Stimulated activated CD4-positive, alpha-beta T cell treated with anti-CD3 and anti-CD28 coated beads, Interleukin-12 subunit alpha, Interleukin-12 subunit beta, amount 100 ng/mL, for 4 hours (primary cell): ENCODE measurements around the gene B4GALT4.
A peak's percentile ranks its signal among the peaks of the same experiment; 100 is the strongest.

Experiments
- DNase-seq: peaks from one replicate; pipeline ENCODE4 v3.0.0-alpha.2; 2020

Gene B4GALT4

DNA sequence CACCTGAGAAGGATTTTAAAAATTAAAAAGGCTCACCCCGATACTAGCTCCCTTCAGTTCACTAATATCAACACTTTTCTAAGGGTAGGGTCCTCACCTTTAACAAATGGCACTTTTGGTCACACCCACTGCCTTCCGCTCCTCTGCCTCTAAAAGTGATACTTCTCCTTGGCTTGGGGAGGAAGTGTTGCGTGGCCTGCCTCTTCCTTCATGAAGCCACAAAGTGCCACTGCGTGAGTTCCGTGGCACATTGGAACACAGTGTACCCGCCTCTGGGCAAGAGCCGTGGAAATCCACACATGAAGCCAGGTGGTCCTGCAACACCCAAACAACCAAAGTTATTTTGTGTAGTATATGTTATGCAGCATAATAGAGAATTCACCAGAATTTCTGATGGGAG lies 3.9 kb downstream of the B4GALT4 start:
- no peak for DNase-seq

DNA sequence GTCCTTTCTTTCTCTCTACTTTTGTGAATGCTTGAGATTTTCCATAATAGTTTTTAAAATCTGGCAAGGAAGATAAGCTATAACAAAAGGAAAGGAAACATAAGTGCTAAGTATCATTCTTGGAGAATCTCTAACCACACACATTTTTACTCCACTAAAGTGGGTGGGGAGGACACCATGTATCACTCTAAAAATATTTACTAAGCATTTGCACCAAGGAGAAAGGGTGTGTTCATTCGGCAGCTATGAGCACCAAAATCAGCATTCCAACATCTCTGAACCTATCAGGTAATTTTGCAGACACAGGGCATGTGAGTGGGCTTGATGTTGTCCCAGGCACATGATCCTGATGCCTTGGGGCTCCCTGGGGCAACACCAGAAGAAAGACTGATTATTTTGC lies 5.5 kb downstream of the B4GALT4 start:
- DNase-seq, result no peak

DNA sequence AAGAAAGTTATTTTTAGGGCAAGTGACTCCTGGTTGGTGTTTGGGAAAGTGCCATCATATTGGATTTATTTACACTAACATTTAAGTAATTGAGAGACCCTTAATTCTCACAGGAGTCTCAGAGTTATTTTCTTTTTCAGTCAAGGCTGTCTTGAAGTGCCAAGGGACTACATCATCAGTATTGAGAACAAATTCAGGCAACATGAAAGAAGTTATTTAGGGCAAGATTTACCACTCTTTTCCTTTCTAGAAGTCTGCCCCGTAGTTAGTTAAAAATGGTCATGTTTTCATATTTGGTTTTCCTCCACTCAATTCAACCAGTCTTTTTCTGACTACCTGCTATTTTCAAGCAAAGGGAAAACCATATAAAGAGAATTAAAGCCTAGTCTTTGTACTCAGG lies 6.1 kb downstream of the B4GALT4 start:
- DNase-seq, result no peak

DNA sequence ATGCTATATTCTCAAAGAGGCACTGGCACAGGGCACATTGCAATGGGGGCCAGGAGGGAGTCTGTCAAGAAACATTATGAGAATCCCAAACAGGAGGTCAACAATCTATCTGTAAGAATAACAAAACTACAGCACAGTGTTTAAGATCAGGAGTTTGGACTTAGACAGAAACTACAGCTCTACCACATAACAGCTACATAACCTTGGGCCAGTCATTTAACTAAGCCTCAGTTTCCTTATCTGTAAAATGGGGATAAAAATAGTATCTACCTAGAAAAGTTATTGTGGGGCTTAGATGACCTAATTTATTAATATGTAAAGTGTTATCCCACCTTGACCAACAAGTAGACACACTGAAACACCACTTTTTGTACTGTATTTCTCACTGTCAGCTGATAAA lies 9.9 kb downstream of the B4GALT4 start:
- DNase-seq, result no peak

DNA sequence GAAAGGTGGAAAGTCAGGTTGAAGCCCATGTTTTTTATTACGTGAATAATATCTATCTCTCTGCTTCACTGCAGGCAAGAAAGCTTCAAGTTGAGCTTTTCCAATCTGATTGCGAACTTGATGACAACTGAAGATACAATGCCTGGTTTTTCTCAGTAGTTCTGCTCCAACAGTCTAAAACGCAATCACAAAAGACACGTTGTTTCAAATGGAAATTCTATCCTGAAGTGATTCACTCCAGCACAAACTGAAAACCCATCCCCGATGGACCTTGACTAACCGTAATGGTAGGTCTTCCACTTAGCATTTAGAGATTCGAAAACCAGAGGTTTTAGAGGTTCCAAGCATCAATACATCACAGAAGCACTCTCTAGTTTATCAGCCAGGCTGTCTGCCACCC lies 10.6 kb downstream of the B4GALT4 start:
- no peak for DNase-seq

DNA sequence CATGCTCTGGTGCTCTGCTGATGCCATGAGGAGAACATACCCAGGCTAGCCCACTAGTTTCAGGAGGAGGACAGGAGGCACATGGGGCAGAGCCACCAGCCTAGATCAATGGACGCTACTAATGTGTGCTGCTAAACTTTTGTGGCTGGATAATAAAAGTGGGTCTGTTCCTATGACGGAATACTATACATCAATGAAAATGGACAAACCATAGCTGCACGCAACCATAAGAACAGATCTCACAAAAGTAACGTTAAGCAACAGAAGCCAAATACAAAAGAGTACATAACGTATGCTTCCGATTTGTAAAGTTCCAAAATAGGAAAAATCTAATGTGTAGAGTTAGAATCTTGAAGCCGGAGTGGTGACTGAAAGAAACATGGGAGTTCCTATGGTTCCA lies 11.5 kb downstream of the B4GALT4 start:
- no peak for DNase-seq

DNA sequence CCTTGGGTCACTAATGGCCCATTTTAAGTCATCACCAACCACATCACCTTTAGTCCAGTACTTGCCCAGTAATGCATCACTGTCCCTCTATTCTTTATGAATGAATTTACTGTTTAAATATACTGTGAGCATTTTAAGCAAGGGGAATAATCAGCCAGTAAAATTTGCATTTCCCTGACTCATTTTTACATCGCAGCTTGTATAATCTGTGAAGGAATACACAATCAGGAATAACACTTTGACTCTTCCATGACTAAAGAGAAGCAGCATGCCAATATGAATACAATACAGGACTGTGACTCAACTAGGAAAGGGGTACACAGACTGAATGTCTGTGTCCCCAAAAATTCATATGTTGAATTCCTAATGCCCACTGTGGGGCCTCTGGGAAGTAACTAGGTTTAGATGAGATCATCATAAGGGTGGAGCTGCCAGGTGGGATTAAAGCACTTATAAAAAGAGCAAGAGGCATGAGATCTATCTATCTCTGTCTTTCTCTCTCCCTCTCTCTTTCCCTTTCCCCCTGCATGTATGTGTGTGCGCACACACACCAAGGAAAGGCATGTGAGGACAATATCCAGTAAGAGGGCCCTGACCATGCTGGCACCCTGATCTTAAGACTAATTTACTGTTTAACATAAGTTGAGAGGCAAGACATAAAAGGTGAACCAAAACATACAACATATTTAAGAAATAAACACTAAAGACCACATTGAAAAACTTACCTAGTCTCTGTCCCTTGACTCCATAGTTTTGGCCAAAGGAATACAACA lies 12.1 kb downstream of the B4GALT4 start:
- no peak for DNase-seq

DNA sequence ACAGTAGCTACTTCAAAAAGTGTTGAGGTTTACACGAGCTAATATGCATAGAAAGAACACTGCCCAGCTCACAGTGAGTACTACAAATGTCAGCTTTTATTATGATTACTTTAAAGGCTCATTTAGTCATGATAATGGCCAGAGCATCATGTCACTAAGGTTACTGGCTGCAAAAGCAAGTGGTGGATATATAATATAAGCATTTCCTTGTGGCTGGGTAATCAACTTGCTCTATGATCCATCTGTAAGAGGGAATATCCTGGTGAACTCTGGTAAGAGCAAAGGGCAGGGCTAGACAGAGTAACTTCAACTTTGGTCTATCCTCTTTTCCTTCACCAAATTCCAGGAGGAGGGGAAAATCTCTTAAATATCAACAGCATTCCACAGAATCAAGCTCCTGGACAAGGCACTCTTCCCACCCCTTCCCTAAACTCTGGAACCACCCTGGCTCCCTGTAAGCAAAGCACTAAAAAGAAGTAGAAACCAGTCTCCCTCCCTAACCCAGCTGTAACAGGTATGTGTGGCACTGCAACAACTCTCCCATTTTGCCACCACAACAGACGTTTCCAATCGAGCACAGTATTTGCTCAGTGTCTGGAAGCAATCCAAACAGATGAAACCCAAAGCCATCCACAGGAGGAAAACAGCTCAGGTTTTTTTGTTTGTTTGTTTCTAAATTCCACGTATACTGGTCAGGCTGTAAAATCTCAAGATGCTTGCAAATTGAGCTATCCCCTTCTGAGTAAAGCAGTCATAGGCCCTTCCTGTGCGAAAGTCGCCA lies 13.4 kb downstream of the B4GALT4 start:
- no peak for DNase-seq

DNA sequence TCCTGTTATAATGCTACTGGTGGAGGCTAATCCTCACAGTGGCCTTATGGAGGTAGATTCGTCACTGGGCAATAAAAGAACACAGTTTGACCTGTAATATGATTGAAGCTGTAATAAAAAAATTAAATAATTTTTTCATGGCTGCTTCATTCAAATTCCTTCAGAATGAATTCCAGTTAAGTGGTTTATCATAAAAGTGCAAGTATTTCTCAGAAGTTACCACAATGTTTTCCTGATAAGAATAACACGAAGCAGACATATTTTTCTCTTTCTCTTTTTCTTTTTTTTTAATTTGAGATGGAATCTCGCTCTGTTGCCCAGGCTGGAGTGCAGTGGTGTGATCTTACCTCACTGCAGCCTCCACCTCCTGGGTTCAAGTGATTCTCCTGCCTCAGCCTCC lies 15.6 kb downstream of the B4GALT4 start:
- DNase-seq, result no peak

DNA sequence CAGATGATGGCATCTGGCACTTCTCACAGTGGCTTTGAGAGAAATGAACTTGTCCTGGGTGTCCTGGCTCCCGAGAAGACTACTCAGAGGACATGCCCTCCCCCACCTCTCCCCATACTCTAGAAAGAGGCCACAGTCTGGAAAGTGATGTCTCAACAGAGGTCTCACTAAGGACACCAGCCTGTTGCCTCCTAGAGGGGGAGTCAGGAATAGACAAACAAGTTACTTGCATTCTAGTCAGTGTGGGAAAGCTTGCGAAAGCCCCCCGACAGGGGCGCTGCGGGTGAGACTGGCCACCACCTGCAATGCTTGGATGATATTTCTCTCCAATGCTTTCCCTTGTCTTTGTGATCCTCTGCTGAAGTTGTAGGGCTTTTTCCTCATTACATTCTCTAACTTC lies 17.2 kb downstream of the B4GALT4 start:
- no peak for DNase-seq

DNA sequence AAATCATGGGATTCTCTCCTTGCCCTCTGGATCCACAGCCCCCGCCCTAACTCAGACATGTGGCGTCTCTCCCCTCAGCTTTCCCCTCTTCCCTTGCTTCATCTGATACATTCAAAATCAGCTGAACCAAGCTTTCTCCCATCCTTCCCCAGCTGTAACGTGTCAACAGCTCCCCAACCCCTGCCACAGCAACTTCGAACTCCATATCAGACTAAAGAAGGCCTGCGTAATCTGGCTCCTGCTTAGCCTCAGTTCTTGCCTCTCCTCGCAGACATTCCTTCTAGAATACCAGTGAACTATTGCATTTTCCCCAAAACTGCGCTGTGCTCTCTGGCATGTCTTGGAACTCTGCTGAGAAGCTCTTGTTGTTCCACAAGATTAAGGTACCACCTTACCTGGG lies 18.3 kb downstream of the B4GALT4 start:
- no peak for DNase-seq

DNA sequence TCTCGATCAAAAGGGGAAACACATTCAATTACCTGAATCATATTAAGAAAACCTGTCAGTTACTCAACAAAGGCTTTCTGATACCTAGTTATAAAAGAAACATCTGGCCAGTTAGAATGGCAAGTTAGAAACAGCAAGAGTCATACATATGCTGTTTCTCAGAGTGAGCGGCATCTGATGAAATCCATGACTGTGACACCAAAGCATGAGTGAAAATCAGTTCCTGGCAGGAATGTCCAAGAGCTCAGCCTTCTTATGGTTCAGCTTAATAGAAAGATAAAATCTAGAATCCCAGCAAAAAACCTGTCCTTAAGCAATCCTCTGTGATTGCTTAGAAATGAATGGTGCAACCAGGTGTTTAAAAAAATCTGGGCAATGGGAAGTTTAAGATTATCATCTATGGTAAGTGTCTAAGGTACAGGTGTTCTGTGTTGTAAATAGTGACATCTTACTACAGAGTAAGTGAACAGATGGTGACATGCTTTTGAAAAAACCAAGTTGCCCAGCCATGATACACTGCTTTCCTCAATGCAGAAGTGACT lies 18.8 kb downstream of the B4GALT4 start:
- no peak for DNase-seq

DNA sequence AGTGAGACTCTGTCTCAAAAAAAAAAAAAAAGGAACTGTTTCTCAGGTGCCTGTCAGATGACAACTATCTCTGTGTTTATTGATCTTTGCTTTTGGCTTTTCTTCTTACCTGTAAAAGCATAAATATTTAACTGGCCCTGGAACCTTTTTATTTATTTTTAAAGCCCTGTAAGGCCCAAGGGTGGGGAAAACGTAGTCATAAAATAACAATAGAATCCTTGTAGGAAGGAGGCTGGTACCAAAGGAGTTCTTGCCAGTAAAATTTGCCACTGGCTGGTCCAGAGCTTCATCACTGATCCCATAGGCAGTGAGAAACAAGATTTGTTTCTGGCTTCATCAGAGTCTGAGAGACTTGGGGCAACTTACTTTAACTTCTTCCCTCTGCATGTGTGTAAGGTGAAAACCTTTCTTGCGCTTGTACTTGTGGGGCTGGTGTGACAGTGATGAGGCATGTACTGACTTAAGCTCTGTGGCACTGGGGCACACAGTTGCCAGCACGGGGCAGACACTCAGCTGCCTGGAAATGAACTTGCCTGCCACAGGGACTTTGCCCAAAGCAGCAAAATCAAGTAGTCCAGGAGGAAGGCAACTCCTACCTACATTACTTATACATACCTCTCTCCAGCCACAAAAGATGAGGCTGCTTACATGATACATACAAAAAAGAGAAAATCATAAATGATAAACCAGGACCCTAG lies 19.6 kb downstream of the B4GALT4 start:
- no peak for DNase-seq

DNA sequence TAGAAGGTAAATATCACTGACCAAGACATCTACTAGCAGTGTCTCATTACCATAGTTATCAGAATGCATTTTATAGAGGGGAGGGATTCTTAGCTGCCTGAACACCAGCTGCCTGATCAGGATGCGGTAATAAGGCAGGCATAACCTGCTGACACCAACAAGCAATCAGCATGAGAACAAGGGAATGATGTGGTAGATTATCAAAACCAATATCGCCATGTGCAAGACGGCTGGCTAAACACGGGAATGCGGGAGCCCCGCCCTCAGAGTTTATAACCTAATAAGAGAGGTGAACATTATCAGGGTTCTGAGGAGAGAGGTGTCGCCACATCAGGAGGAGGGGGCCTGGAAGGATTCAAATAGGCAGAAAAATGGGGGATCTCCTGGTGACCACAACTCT lies 20.5 kb downstream of the B4GALT4 start:
- DNase-seq, result no peak

DNA sequence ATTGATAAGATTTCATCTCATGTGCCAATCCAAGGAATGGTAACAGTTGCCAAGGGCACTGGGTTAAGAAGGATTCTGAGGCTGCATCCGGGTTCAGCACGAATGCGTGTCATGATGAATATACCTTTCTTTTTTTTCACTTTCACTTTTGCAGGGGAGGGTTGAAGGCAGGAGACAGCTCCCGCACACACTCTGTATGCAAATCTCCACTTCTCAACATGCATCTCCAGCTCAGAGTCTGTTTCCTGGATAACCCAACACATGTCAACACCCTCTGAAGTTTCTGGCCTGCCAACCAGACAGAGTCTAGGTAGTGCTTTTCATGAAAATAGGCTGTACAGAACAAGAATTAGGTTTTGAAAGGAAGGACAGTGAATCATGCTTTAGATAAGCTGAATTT lies 21.6 kb downstream of the B4GALT4 start:
- DNase-seq, result peak; percentile 13

DNA sequence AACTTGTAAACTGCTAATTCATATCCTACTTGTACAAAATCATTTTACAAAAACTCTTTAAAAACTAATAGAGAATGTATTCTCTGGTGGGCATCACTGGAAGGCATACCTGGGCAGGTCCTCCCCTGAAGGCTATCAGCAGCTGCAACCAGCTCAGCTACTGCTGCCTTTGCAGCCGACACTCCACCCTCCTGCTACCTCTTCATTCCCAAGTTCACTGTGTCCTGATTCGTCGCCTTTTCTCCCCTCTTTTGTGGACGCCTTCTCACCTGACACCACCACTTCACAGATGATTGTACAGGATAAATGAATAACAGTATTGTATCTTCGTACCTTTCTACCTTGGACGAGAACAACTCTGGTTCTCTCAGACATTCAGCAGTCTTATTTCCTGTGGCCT lies 28.9 kb downstream of the B4GALT4 start:
- DNase-seq, result no peak

DNA sequence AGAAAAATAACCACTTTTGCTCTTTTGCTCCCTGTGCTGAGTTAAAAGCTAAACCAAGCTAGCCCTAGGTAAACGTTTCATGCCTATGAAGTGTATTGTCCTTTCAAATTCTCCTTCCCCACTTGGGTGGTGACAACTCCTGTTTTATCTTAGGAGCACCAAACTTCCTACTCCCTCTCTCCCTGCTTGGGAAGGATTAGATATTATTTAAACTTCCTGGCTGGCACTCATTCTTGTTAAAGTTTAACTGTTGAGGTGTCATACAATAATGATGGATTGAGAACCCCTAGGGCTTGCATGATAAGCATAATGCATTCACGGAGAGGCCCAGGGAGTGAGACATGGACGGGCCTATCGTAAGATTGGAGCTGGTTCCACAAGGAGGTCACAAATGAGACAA lies 29.5 kb downstream of the B4GALT4 start:
- DNase-seq, result no peak

DNA sequence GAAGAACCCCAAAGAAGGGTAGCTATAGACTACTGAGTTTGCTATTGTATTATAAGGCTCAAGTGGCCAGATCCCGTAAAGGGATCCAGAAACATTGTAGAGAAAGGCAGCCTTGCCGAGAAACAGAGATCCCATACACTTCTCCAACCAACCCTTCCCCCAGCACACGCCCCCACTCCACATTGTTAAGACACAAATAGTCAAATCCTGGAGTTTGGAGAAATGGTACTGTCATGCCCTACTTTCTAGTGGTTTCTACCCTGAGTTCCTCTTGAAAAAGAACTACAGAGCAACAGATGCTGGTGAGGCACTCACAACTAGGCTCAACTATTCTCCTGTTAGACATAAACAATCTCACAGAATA lies 33.2 kb downstream of the B4GALT4 start:
- DNase-seq, result no peak

DNA sequence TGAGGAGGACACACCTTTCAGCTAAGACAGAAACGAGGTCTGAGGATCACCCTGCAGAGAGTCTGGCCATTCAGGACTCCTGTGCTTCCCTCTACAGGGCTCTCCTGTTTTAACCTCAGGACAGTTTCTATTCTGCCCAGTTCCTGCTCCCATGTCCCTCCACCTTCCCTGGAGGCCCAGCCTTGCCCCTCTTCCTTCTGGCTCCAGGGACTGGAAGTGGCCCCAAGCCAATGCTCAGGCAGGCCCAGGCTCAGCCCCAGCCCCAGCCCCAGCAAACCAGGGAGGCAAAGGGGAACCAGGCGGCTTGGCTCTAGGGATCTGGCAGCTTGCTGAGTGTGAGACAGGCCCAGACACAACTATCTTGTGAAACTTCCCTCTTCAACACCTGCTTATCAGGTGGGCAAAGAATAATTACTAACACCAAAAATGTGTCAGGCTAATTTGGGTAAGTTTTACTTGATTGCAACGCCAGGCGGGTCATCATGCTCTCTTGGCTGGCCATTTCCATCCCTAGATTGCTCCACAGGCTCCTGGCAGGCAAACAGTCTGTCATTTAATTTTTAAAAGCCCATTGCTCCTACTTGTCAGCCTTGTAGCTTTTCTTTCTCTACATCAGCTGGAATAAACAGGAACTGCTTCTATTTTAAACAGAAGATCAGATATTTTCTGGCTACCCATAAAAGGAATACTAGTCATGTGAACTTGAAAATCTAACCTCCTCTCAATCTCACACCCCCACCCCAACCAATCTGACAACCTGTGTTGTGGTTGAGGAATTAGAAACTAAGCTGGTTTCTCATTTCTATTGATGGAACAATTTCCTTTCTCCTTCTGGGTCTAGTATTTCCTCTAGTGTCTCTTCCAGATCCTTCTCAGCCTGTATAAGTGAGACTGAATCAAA lies 33.8 kb downstream of the B4GALT4 start:
- DNase-seq, result no peak

DNA sequence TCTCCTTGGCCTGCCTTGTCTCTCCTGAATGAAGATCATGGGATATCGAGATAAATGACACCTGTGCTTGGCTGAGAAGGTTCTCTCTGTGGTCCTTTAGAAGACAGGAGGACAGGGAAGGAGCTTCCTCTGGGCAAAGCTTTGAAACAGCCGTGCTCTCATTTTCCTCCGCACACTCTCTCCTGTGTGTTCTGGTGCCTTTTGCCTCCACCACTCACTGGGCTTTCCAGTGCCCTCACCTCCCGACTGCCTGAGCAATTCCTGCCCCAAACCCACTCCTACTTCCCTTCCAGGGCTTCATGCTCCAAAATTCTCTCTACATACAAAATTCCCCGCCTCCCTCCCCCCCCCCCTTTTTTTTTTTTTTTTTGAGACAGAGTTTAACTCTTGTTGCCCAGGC lies 35.0 kb downstream of the B4GALT4 start:
- DNase-seq, result no peak

DNA sequence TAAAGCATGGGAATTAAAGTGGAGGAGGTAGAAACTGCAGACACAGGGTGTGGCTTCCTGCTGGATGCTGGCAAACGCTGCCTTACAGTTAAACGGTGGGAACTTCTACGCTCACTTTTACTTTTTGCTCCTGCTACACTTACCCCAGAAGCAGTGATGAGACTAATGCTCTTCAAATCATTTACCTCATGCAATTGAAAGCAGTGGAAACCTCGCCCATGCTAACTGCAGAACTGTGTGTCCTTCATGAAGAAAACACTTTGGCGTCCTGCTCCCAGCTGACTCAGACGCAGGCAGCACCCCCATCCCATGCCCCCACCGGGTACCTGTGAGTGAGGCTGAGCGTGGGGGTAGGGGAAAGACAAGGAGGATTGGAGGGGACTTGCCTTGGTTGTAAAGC lies 35.5 kb downstream of the B4GALT4 start:
- DNase-seq, result no peak

DNA sequence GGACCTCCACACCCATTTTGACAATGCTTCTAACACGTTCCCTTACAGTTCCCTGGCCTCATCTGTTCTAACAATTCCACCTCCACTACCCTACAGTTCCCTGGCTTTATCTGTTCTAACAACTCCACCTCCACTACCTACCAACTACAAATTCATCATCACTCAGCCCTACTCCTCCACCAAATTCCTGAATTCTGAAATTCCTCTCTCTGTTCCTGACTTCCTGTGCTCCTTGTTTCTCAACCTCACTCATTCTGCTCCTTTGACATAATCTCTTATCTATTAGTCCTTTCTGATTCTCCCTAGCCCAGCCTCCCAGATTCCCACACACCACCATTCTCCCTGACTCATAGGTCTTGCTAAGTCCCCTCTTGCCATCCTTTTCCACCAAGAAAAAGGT lies 44.8 kb downstream of the B4GALT4 start:
- no peak for DNase-seq

DNA sequence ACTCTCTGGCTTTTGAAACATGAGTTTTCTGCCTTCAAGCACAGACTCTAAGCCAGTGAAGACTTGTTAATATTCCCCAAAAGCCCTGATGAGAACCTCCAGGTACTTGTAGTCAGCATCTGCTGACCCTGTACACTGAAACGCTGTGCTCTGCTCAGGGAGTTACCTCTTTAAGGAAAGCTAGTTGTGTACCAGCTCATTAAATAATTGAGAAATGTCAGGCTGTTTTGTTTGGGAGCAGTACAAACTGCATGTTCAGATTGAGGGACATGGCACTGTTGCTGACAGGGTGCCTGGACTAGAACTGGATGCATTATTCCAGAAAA lies 45.6 kb downstream of the B4GALT4 start:
- no peak for DNase-seq
